H1 (cell line): ENCODE measurements around the gene KHDC1L. TPM values are rescaled to one million over a fixed set of nuclear protein-coding genes. Genes with fewer than 3 reads are reported as not detected.
"Not testable (repeated sequence)": the region's sequence is repeated elsewhere in the genome, so short reads cannot be mapped to it uniquely, and the experiment has no call there.

ENCODE experiments used
- CTCF ChIA-PET: fragments of 300-600 bp; sonication (Branson Sonifier 250); formaldehyde crosslinking; loops from one replicate; lab custom pipeline; 2021; ENCODE audit not compliant: partially characterized antibody; lab: Charles Lee
- POLR2A ChIA-PET: fragments of 300-600 bp; sonication (Branson Sonifier 250); formaldehyde crosslinking; loops from one replicate; lab custom pipeline; 2021; ENCODE audit warnings: inconsistent platforms; ENCODE audit not compliant: partially characterized antibody; lab: Charles Lee
- DNase-seq, 2 experiments: peaks; one replicate each; pipeline versions ENCODE4 v3.0.0 to v3.0.0-alpha.2; 2010 to 2022; ENCODE audit warnings: low spot score in 2 of 2, low read depth in 1 of 2, mixed read lengths in 1 of 2
- FAIRE-seq: peaks from 2 replicates; lab custom pipeline; 2011; peaks lifted over from hg19 to GRCh38; lab: Jason Lieb, UNC
- H2AFZ ChIP-seq: 2 replicates; pipeline ENCODE4 v1.8.1; 2012; ENCODE audit warnings: low read length, inconsistent platforms
- H2AK5ac ChIP-seq: 2 replicates; pipeline ENCODE4 v1.6.1; 2013; ENCODE audit warnings: low read depth, low read length
- H2BK120ac ChIP-seq: replicated peaks from 2 replicates; pipeline ENCODE3; 2013; ENCODE audit warnings: low read depth, low read length, inconsistent platforms
- H2BK12ac ChIP-seq: 2 replicates; pipeline ENCODE4 v1.6.1; 2013; ENCODE audit warnings: low read depth, low read length
- H2BK15ac ChIP-seq: 2 replicates; pipeline ENCODE4 v1.6.1; 2013; ENCODE audit warnings: low read length
- H2BK20ac ChIP-seq: 2 replicates; pipeline ENCODE4 v1.6.1; 2013; ENCODE audit warnings: low read length
- H2BK5ac ChIP-seq: 2 replicates; pipeline ENCODE4 v1.6.1; 2013; ENCODE audit warnings: low read depth, low read length
- H3K14ac ChIP-seq: 2 replicates; pipeline ENCODE4 v1.6.1; 2013; ENCODE audit warnings: inconsistent platforms; ENCODE audit not compliant: insufficient read length
- H3K18ac ChIP-seq: 2 replicates; pipeline ENCODE4 v1.6.1; 2013; ENCODE audit warnings: low read length; ENCODE audit errors: extremely low read depth
- H3K23ac ChIP-seq: 2 replicates; pipeline ENCODE4 v1.6.1; 2013; ENCODE audit warnings: inconsistent platforms; ENCODE audit not compliant: insufficient read length
- H3K23me2 ChIP-seq: 2 replicates; pipeline ENCODE4 v1.6.1; 2013; ENCODE audit warnings: low read depth, low read length
- H3K27ac ChIP-seq: 2 replicates; pipeline ENCODE4 v1.6.1; 2011; ENCODE audit warnings: low read depth, low read length, inconsistent platforms
- H3K27me3 ChIP-seq, 4 experiments: replicated peaks in 1 of 4; 1 replicate in 1 of 4; 2 replicates in 3 of 4; pipeline versions ENCODE4 v1.6.1 to v1.8.1; 2011 to 2013; ENCODE audit warnings: low read length in 3 of 4, mild to moderate bottlenecking in 3 of 4, inconsistent platforms in 2 of 4, mixed read lengths in 2 of 4, moderate library complexity in 1 of 4; ENCODE audit not compliant: control insufficient read depth in 3 of 4, insufficient read depth in 3 of 4; ENCODE audit errors: extremely low read depth in 1 of 4
- H3K36me3 ChIP-seq, 4 experiments: 2 replicates each; pipeline versions ENCODE4 v1.6.1 to v1.8.1; 2011 to 2013; ENCODE audit warnings: mild to moderate bottlenecking in 4 of 4, low read length in 3 of 4, moderate library complexity in 2 of 4, control low read depth in 1 of 4, inconsistent platforms in 1 of 4; ENCODE audit not compliant: insufficient read depth in 4 of 4, control insufficient read depth in 2 of 4
- H3K4ac ChIP-seq: replicated peaks from 2 replicates; pipeline ENCODE3; 2013; ENCODE audit warnings: low read length, low read depth, mixed read lengths, inconsistent platforms; ENCODE audit not compliant: insufficient read length
- H3K4me1 ChIP-seq, 4 experiments: replicated peaks in 1 of 4; 1 replicate in 1 of 4; 2 replicates in 3 of 4; pipeline versions ENCODE4 v1.6.1 to v1.8.1; 2011 to 2013; ENCODE audit warnings: low read length in 3 of 4, inconsistent platforms in 2 of 4, mixed read lengths in 1 of 4; ENCODE audit not compliant: insufficient read depth in 4 of 4, control insufficient read depth in 3 of 4
- H3K4me2 ChIP-seq, 2 experiments: 2 replicates each; pipeline versions ENCODE4 v1.6.1 to v1.8.1; 2011 to 2013; ENCODE audit warnings: low read depth in 2 of 2, low read length in 2 of 2, control low read depth in 1 of 2, inconsistent platforms in 1 of 2, mild to moderate bottlenecking in 1 of 2; ENCODE audit not compliant: insufficient read depth in 1 of 2
- H3K4me3 ChIP-seq, 4 experiments: fragments of 200-600, 300-600 bp in 1 of 4; sonication (generic), shearing (Covaris generic), sonication (Bioruptor Twin) in 1 of 4; 2 replicates each; pipeline versions ENCODE4 v1.5.1 to v1.8.1; 2011 to 2016; ENCODE audit warnings: low read length in 4 of 4, low read depth in 3 of 4, control low read depth in 2 of 4, inconsistent platforms in 2 of 4, mild to moderate bottlenecking in 2 of 4, mixed read lengths in 1 of 4, moderate library complexity in 1 of 4; ENCODE audit not compliant: insufficient read depth in 2 of 4; ENCODE audit errors: extremely low read depth in 1 of 4
- H3K56ac ChIP-seq: replicated peaks from 2 replicates; pipeline ENCODE3; 2013; ENCODE audit warnings: low read depth, mild to moderate bottlenecking, mixed read lengths, low read length, inconsistent platforms; ENCODE audit not compliant: insufficient read length
- H3K79me1 ChIP-seq: 2 replicates; pipeline ENCODE4 v1.6.1; 2013; ENCODE audit warnings: low read depth, low read length, control low read depth
- H3K79me2 ChIP-seq, 2 experiments: 2 replicates each; pipeline versions ENCODE4 v1.6.1 to v1.8.1; 2012 to 2013; ENCODE audit warnings: low read length in 2 of 2, mild to moderate bottlenecking in 2 of 2, inconsistent platforms in 1 of 2; ENCODE audit not compliant: insufficient read depth in 2 of 2, control insufficient read depth in 1 of 2
- H3K9ac ChIP-seq, 4 experiments: replicated peaks in 1 of 4; 1 replicate in 1 of 4; 2 replicates in 3 of 4; pipeline versions ENCODE4 v1.6.1 to v1.8.1; 2011 to 2013; ENCODE audit warnings: low read depth in 3 of 4, low read length in 3 of 4, control low read depth in 2 of 4, mild to moderate bottlenecking in 2 of 4, moderate library complexity in 2 of 4, inconsistent platforms in 1 of 4; ENCODE audit errors: extremely low read depth in 1 of 4
- H3K9me3 ChIP-seq, 2 experiments: 2 replicates each; pipeline versions ENCODE4 v1.6.1 to v1.8.1; 2012 to 2013; ENCODE audit warnings: mild to moderate bottlenecking in 2 of 2, moderate library complexity in 2 of 2, control low read depth in 1 of 2, inconsistent platforms in 1 of 2, low read depth in 1 of 2, low read length in 1 of 2, mixed read lengths in 1 of 2; ENCODE audit not compliant: insufficient read depth in 2 of 2
- H4K20me1 ChIP-seq, 2 experiments: replicated peaks in 1 of 2; 2 replicates each; pipeline versions ENCODE3 to v1.8.1; 2011 to 2013; ENCODE audit warnings: inconsistent platforms in 2 of 2, low read length in 2 of 2, mild to moderate bottlenecking in 1 of 2; ENCODE audit not compliant: insufficient read depth in 2 of 2, control insufficient read depth in 1 of 2
- H4K5ac ChIP-seq: 2 replicates; pipeline ENCODE4 v1.6.1; 2013; ENCODE audit warnings: low read length, low read depth, mixed read lengths, inconsistent platforms; ENCODE audit not compliant: insufficient read length
- H4K8ac ChIP-seq: 2 replicates; pipeline ENCODE4 v1.8.0; 2013; ENCODE audit warnings: mild to moderate bottlenecking, moderate library complexity, low read length, inconsistent platforms; ENCODE audit not compliant: insufficient read depth; ENCODE audit errors: extremely low read depth
- H4K91ac ChIP-seq: replicated peaks from 2 replicates; pipeline ENCODE3; 2013; ENCODE audit warnings: low read length, mixed read lengths, inconsistent platforms; ENCODE audit not compliant: insufficient read length
- WGBS, 2 experiments: shearing (Covaris generic) in 1 of 2; methylation state at CpG; one replicate each; pipeline versions ENCODE4 v1.1.6 to v1.1.7; 2013 to 2015; ENCODE audit warnings: low lambda C conversion rate in 2 of 2, mixed read lengths in 2 of 2, inconsistent platforms in 1 of 2, low coverage in 1 of 2, missing lambda C conversion rate in 1 of 2; ENCODE audit not compliant: insufficient replicate concordance in 2 of 2, insufficient coverage in 1 of 2, insufficient read length in 1 of 2; ENCODE audit errors: extremely low coverage in 1 of 2, missing lambda C conversion rate in 1 of 2; 5-methylcytosine and 5-hydroxymethylcytosine counted together
- polyA plus RNA-seq, 7 experiments: library from polyadenylated mRNA; depleted of rRNA in 3 of 7; stranded (reverse) in 5 of 7; unstranded in 2 of 7; fragments of >200 nt in 5 of 7; fragments of 200-250 nt in 2 of 7; gene quantifications; 1 replicate in 5 of 7; 2 replicates in 1 of 7; 4 replicates in 1 of 7; pipeline versions ENCODE4 v1.2.1 to v1.2.3, GENCODE V29; 2011 to 2013; ENCODE audit warnings: missing spikeins in 2 of 7, mixed read lengths in 2 of 7
- total RNA-seq: library from RNA; stranded (reverse); fragmentation: NEBNext Ultra II Directional; extraction: Animal tissue kit (Norgen Biotek cat#: 25700); gene quantifications from 2 replicates; pipeline ENCODE4 v1.2.1, GENCODE V29; 2021

The KHDC1L gene
- total and polyA plus RNA-seq, 2 of the 8 experiments (the other 6 are each of a cell fraction or from before 2014, with no cell fraction given): 0.14 TPM; not detected in 1

- not testable (repeated sequence) for FAIRE-seq, H3K18ac ChIP-seq
These were observed 32.0 kb downstream of the KHDC1L start for GRCh38 chr6:73193302-73193701.

More at GRCh38 chr6:73193302-73193701, 32.0 kb downstream of the KHDC1L start:
- H4K8ac ChIP-seq, H3K36me3 ChIP-seq, H3K27ac ChIP-seq, H3K4me1 ChIP-seq, H3K56ac ChIP-seq, H2BK5ac ChIP-seq, DNase-seq, H4K20me1 ChIP-seq, H3K4me3 ChIP-seq, H3K79me1 ChIP-seq, H4K91ac ChIP-seq, H4K5ac ChIP-seq, H3K23me2 ChIP-seq, H3K23ac ChIP-seq, H2BK12ac ChIP-seq, H2AFZ ChIP-seq, CTCF ChIA-PET, H3K9me3 ChIP-seq, H3K79me2 ChIP-seq, POLR2A ChIA-PET, H3K4me2 ChIP-seq, H3K27me3 ChIP-seq, H3K4ac ChIP-seq, H2BK20ac ChIP-seq, H2BK120ac ChIP-seq, H3K14ac ChIP-seq, H2AK5ac ChIP-seq, H3K9ac ChIP-seq, H2BK15ac ChIP-seq: not testable (repeated sequence)
- WGBS, 2 experiments: 92% methylated on average over 4 of the region's 4 CpGs; no CpG with 5 or more reads in 1 of the 2 experiments
